Astrocyte (in vitro differentiated cells and primary cell): ENCODE measurements around the gene WFS1. TPM values are rescaled to one million over a fixed set of nuclear protein-coding genes. Genes with fewer than 3 reads are reported as not detected.

Source experiments
- DNase-seq: peaks from one replicate; pipeline ENCODE4 v3.0.0-alpha.2; 2010; ENCODE audit warnings: low read depth
- FAIRE-seq: peaks from 2 replicates; lab custom pipeline; 2011; peaks lifted over from hg19 to GRCh38; lab: Jason Lieb, UNC
- H2AFZ ChIP-seq: 2 replicates; pipeline ENCODE4 v1.6.0; 2012; ENCODE audit warnings: low read depth, low read length, inconsistent platforms
- H3K27ac ChIP-seq: 2 replicates; pipeline ENCODE4 v1.5.1; 2011; ENCODE audit warnings: low read depth, low read length, inconsistent platforms
- H3K27me3 ChIP-seq: 2 replicates; pipeline ENCODE4 v1.6.0; 2011; ENCODE audit warnings: low read length, inconsistent platforms; ENCODE audit not compliant: insufficient read depth
- H3K36me3 ChIP-seq: 2 replicates; pipeline ENCODE4 v1.5.1; 2011; ENCODE audit warnings: low read length, inconsistent platforms; ENCODE audit not compliant: insufficient read depth
- H3K4me1 ChIP-seq: 2 replicates; pipeline ENCODE4 v1.5.1; 2011; ENCODE audit warnings: low read length, inconsistent platforms; ENCODE audit not compliant: insufficient read depth
- H3K4me2 ChIP-seq: 2 replicates; pipeline ENCODE4 v1.6.0; 2012; ENCODE audit warnings: low read length, inconsistent platforms
- H3K4me3 ChIP-seq: 2 replicates; pipeline ENCODE4 v1.5.1; 2011; ENCODE audit warnings: low read depth, mild to moderate bottlenecking, low read length, inconsistent platforms; ENCODE audit not compliant: insufficient read depth
- H3K79me2 ChIP-seq: 2 replicates; pipeline ENCODE4 v1.6.0; 2012; ENCODE audit warnings: mild to moderate bottlenecking, low read length, inconsistent platforms; ENCODE audit not compliant: insufficient read depth
- H3K9ac ChIP-seq: 2 replicates; pipeline ENCODE4 v1.6.0; 2012; ENCODE audit warnings: mild to moderate bottlenecking, low read length, inconsistent platforms
- H3K9me3 ChIP-seq: 2 replicates; pipeline ENCODE4 v1.5.1; 2012; ENCODE audit warnings: low read depth, mild to moderate bottlenecking, low read length, inconsistent platforms; ENCODE audit not compliant: insufficient read depth
- H4K20me1 ChIP-seq: 2 replicates; pipeline ENCODE4 v1.6.0; 2012; ENCODE audit warnings: low read length, inconsistent platforms; ENCODE audit not compliant: insufficient read depth
- H3K27ac Mint-ChIP-seq: one replicate; pipeline ENCODE4 v1.8.0; 2021; ENCODE audit warnings: mild to moderate bottlenecking, mixed read lengths; ENCODE audit not compliant: unreplicated experiment
- H3K27me3 Mint-ChIP-seq: one replicate; pipeline ENCODE4 v1.8.0; 2021; ENCODE audit warnings: low read depth, mixed read lengths; ENCODE audit not compliant: unreplicated experiment
- H3K36me3 Mint-ChIP-seq: one replicate; pipeline ENCODE4 v1.8.0; 2021; ENCODE audit warnings: low read depth, mixed read lengths; ENCODE audit not compliant: unreplicated experiment
- H3K4me1 Mint-ChIP-seq: one replicate; pipeline ENCODE4 v1.8.0; 2021; ENCODE audit warnings: low read depth, mixed read lengths; ENCODE audit not compliant: unreplicated experiment
- H3K4me3 Mint-ChIP-seq: one replicate; pipeline ENCODE4 v1.8.0; 2021; ENCODE audit warnings: mild to moderate bottlenecking, moderate library complexity, mixed read lengths; ENCODE audit not compliant: unreplicated experiment
- H3K9me3 Mint-ChIP-seq: one replicate; pipeline ENCODE4 v1.8.0; 2021; ENCODE audit warnings: mild to moderate bottlenecking, mixed read lengths; ENCODE audit not compliant: unreplicated experiment
- EZH2 ChIP-seq: IDR thresholded peaks from 2 replicates; pipeline ENCODE4 v1.6.1; 2012; ENCODE audit warnings: mild to moderate bottlenecking, low read length, inconsistent platforms; ENCODE audit not compliant: insufficient read depth
- total RNA-seq: library from RNA; stranded (reverse); gene quantifications from 2 replicates; pipeline ENCODE4 v1.2.1, GENCODE V29; 2021
- TF ChIP-seq, protein P1 (sequence below): IDR thresholded peaks from 2 replicates; pipeline ENCODE4 v1.5.1; 2011; ENCODE audit warnings: low read depth, mild to moderate bottlenecking, inconsistent platforms, low read length, moderate library complexity; ENCODE audit not compliant: insufficient read depth

WFS1 gene
- total RNA-seq, 1 donor from 2014 or later = 39.0 TPM

DNA sequence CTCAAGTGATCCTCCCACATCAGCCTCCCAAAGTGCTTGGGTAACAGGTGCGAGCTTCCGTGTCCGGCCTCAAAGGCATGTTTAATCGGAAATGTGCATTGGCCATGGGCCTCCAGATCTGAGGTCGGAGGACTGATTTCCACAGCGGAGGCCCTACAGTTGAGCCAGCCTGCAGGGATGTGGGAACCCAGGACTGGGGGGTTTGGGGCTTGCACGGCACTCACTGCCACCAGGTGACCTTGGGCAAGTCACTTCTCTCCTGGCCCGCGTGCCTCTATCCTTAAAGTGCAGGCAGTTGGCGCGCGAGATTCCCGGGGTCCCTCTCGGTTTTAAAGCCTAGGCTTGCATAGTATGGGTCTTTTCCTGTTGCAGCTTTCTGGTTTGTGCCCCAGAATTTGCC, 18.3 kb upstream of the WFS1 start:
- peaks cover 17% of the 10 kb centered on the region for H3K27me3 ChIP-seq
- peaks cover 3% of the 10 kb centered on the region for H4K20me1 ChIP-seq

DNA sequence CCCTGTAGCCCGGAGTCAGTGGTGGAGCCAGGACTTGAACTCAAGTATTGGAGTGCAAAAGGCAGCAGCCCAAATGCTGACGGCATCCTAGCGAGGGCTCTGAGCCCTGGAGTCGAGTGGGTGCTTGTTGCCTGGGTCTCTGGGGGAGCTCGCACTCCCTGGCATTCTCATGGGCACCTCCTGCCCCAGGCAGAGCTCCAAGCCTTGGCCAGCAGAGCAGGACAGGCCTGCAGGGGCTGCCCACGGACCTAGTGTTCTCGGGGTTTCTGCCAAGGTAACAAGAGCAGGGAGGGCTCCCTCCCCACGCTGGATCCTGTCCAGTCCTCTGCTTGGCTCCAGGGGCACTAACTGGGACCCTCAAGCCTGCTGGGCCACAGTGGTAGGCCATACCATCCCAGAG, 17.6 kb upstream of the WFS1 start:
- H3K4me1 ChIP-seq = no peaks in the 10 kb centered on the region
- no peak overlapping the region for H3K4me2 ChIP-seq
- H3K4me3 Mint-ChIP-seq = no peak overlapping the region
- no peaks in the 10 kb centered on the region for H3K79me2 ChIP-seq
- TF ChIP-seq, protein P1, sequence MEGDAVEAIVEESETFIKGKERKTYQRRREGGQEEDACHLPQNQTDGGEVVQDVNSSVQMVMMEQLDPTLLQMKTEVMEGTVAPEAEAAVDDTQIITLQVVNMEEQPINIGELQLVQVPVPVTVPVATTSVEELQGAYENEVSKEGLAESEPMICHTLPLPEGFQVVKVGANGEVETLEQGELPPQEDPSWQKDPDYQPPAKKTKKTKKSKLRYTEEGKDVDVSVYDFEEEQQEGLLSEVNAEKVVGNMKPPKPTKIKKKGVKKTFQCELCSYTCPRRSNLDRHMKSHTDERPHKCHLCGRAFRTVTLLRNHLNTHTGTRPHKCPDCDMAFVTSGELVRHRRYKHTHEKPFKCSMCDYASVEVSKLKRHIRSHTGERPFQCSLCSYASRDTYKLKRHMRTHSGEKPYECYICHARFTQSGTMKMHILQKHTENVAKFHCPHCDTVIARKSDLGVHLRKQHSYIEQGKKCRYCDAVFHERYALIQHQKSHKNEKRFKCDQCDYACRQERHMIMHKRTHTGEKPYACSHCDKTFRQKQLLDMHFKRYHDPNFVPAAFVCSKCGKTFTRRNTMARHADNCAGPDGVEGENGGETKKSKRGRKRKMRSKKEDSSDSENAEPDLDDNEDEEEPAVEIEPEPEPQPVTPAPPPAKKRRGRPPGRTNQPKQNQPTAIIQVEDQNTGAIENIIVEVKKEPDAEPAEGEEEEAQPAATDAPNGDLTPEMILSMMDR = no peak
- no peak for TF ChIP-seq EZH2
- H4K20me1 ChIP-seq = peaks cover 3% of the 10 kb centered on the region
- no peaks in the 10 kb centered on the region for H3K36me3 Mint-ChIP-seq
- H2AFZ ChIP-seq = no peak overlapping the region
- H3K9me3 ChIP-seq = no peaks in the 10 kb centered on the region
- peaks cover 15% of the 10 kb centered on the region for H3K27me3 ChIP-seq
- H3K27ac ChIP-seq = no peak overlapping the region
- H3K27me3 Mint-ChIP-seq = peaks cover 46% of the 10 kb centered on the region
- no peak overlapping the region for H3K27ac Mint-ChIP-seq
- FAIRE-seq (no peak), DNase-seq (no peak)
- H3K36me3 ChIP-seq = no peaks in the 10 kb centered on the region
- no peak overlapping the region for H3K9ac ChIP-seq
- H3K4me1 Mint-ChIP-seq = no peaks in the 10 kb centered on the region
- H3K9me3 Mint-ChIP-seq = peaks cover 4% of the 10 kb centered on the region
- H3K4me3 ChIP-seq = no peak overlapping the region

More for the DNA sequence above, 18.3 kb upstream of the WFS1 start:
- Mint-ChIP-seq H3K4me3 (no peak overlapping the region), H3K27ac (no peak overlapping the region), H3K36me3 (no peaks in the 10 kb centered on the region), H3K9me3 (peaks cover 7% of the 10 kb centered on the region), H3K27me3 (peaks cover 53% of the 10 kb centered on the region), H3K4me1 (no peaks in the 10 kb centered on the region)
- H3K4me2 ChIP-seq = no peak overlapping the region
- H3K79me2 ChIP-seq = no peaks in the 10 kb centered on the region
- no peaks in the 10 kb centered on the region for H3K36me3 ChIP-seq
- TF ChIP-seq, protein P1 = no peak
- no peak for TF ChIP-seq EZH2
- no peak overlapping the region for H3K9ac ChIP-seq
- no peak overlapping the region for H3K4me3 ChIP-seq
- no peak overlapping the region for H3K27ac ChIP-seq
- DNase-seq (no peak), FAIRE-seq (no peak)
- no peak overlapping the region for H2AFZ ChIP-seq
- H3K9me3 ChIP-seq = no peaks in the 10 kb centered on the region
- H3K4me1 ChIP-seq = no peaks in the 10 kb centered on the region

DNA sequence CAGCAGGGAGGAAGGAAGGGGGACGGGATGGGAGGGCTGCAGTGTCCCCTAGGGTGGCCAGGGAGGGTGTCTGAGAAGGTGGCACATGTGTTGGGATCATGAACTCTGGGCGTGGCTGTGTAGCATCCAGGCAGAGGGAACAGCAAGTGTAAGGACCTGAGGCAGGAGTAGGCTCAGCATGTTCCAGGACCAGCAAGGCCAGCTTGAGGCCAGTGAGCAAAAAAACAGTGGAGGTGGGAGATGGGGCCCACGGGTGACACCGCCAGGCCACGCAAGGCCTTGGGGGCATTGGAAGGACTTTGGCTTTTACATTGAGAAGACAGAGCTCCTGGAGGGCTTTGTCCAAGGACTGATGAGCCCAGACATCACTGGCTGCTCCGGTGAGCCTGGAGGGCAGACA, 16.5 kb upstream of the WFS1 start:
- Histone ChIP-seq H3K79me2 (no peaks in the 10 kb centered on the region), H3K27ac (no peak overlapping the region), H3K9me3 (no peaks in the 10 kb centered on the region), H2AFZ (no peak overlapping the region), H4K20me1 (peaks cover 3% of the 10 kb centered on the region), H3K4me2 (no peak overlapping the region), H3K4me3 (no peak overlapping the region), H3K36me3 (no peaks in the 10 kb centered on the region), H3K4me1 (peaks cover 3% of the 10 kb centered on the region), H3K9ac (no peak overlapping the region), H3K27me3 (peaks cover 14% of the 10 kb centered on the region)
- H3K27me3 Mint-ChIP-seq = peaks cover 36% of the 10 kb centered on the region
- no peak overlapping the region for H3K27ac Mint-ChIP-seq
- H3K4me1 Mint-ChIP-seq = peaks cover 6% of the 10 kb centered on the region
- no peak for TF ChIP-seq EZH2
- TF ChIP-seq, protein P1 = no peak
- no peak for FAIRE-seq
- no peaks in the 10 kb centered on the region for H3K36me3 Mint-ChIP-seq
- H3K4me3 Mint-ChIP-seq = no peak overlapping the region
- no peak for DNase-seq
- peaks cover 4% of the 10 kb centered on the region for H3K9me3 Mint-ChIP-seq
